ENCODE measurements around the gene CPXM1.
A peak's percentile ranks its signal among the peaks of the same experiment; 100 is the strongest.

Gene CPXM1

DNA sequence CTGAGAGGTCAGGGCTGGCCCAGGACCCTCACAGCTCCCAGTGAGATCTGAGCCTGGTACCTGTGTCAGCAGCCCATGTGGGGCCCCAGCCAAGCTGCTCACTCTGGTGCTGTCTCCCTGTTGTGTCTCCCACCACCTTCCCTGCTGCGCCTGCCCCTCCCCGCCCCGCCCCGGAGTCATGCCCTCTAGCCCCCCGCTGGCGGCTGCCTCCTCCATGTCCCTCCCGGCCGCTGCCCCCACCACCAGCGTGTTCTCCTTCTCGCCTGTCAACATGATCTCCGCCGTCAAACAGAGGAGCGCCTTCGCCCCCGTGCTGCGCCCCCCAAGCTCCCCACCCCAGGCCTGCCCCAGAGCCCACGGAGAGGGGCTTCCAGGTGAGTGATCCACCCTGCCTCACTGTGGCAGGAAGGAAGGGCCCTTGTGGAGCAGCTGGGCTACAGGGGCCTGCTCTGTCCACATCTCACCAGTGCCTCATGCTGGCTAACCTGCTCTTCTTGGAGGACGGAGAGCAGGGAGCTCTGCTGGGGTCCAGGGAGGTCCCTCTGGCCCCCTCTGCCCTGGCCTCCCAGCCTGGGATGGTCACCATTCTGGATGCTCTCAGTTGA, 44.9 kb downstream of the CPXM1 start:
- 85 to 87% methylated on average over 18 of the region's 18 CpGs for WGBS, 2 experiments
- Histone ChIP-seq H3K27me3 (ENCODE audit: control insufficient read depth, insufficient read depth, low read length, poor library complexity, severe bottlenecking) (peaks cover 40% of the 10 kb centered on the region), H3K4me1 (ENCODE audit: control insufficient read depth, insufficient read depth, low read length) (peaks cover 23% of the 10 kb centered on the region), H3K36me3 (ENCODE audit: control insufficient read depth, insufficient read depth, low read length) (no peaks in the 10 kb centered on the region), H3K4me3 (ENCODE audit: insufficient read depth, low read depth, low read length) (no peak overlapping the region), H3K9me3 (ENCODE audit: control insufficient read depth, low read length) (no peaks in the 10 kb centered on the region), H3K27ac (ENCODE audit: insufficient read depth, low read depth, low read length, poor library complexity, severe bottlenecking) (no peak overlapping the region)

DNA sequence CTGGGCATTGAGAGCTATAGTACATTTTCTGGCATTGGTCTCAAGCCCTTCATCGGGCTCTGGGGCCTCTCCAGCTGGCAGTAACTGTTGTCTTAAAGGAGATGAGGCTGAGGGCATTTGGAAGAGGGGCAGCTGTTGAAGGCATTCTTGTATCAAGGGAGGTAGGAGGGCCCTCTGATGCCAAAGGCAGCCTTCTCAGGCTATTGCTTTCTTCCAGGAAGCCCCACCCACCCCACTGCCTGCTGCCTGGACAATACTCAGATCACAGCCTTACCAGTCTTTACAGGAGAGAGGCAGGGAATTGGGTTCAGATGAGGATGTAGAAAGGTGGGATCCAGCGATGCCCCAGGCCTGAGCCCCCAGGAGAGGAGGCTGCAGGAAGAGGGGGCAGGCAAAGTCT, 46.0 kb downstream of the CPXM1 start:
- Histone ChIP-seq H3K4me1 (ENCODE audit: control insufficient read depth, insufficient read depth, low read length) (peaks cover 21% of the 10 kb centered on the region), H3K27me3 (ENCODE audit: control insufficient read depth, insufficient read depth, low read length, poor library complexity, severe bottlenecking) (peaks cover 51% of the 10 kb centered on the region), H3K27ac (ENCODE audit: insufficient read depth, low read depth, low read length, poor library complexity, severe bottlenecking) (no peak overlapping the region), H3K4me3 (ENCODE audit: insufficient read depth, low read depth, low read length) (no peak overlapping the region), H3K9me3 (ENCODE audit: control insufficient read depth, low read length) (no peaks in the 10 kb centered on the region), H3K36me3 (ENCODE audit: control insufficient read depth, insufficient read depth, low read length) (no peaks in the 10 kb centered on the region)
- 79 to 81% methylated on average over 2 of the region's 2 CpGs for WGBS, 2 experiments

GRCh38 chr20:2753461-2754040, 46.9 kb downstream of the CPXM1 start:
- H3K27ac ChIP-seq (ENCODE audit: insufficient read depth, low read depth, low read length, poor library complexity, severe bottlenecking), result no peak overlapping the region
- no peak overlapping the region for H3K4me3 ChIP-seq (ENCODE audit: insufficient read depth, low read depth, low read length)
- H3K27me3 ChIP-seq (ENCODE audit: control insufficient read depth, insufficient read depth, low read length, poor library complexity, severe bottlenecking), result peaks cover 60% of the 10 kb centered on the region
- no peaks in the 10 kb centered on the region for H3K9me3 ChIP-seq (ENCODE audit: control insufficient read depth, low read length)
- H3K36me3 ChIP-seq (ENCODE audit: control insufficient read depth, insufficient read depth, low read length), result no peaks in the 10 kb centered on the region
- H3K4me1 ChIP-seq (ENCODE audit: control insufficient read depth, insufficient read depth, low read length), result peaks cover 27% of the 10 kb centered on the region
- WGBS, 2 experiments, result 84 to 89% methylated on average over 6 of the region's 6 CpGs

DNA sequence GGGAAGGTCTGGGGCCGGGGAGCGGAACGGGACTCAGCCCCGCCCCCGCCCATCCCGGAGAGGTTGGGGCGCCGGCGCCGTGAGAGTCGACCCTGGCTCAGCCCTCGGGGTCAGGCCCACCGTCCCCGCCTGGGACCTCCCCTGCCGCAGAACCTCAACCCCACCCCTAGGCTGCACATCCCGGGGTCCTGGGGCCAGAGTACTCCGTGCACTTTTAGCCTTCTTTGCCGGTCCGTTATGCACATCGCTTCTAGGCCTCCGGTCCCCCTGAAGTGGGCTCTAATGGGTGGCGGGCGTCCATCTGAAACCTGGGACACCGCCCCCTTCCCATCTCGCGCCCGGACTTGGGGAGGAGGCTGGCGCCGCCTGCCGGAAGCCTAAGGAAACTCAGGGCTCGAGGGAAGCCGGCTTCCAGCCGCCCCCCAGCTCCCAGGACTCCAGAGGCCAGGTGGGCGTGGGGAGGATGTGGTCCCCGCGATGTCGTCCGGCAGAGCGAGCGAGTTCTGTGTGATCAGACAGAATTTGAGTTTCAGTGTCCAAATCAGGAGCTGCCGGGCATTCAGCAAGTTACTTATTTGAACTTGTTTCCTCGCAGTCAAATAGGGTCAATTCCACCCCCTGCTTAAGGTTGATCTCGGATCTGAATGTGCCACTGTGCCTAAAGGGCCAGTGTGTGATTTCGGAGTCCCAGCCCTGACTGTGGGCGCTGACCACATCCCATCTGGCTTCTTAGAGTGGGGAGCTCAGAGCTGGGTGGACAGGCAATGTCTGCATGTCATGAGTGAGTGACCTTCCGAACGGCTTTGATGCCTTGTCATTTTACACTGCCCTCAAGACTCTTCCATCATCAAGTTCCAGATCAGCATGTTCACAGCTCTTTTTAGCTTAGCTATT, 47.6 kb downstream of the CPXM1 start:
- Histone ChIP-seq H3K36me3 (ENCODE audit: control insufficient read depth, insufficient read depth, low read length) (no peaks in the 10 kb centered on the region), H3K27ac (ENCODE audit: insufficient read depth, low read depth, low read length, poor library complexity, severe bottlenecking) (no peak overlapping the region), H3K27me3 (ENCODE audit: control insufficient read depth, insufficient read depth, low read length, poor library complexity, severe bottlenecking) (peaks cover 67% of the 10 kb centered on the region), H3K4me3 (ENCODE audit: insufficient read depth, low read depth, low read length) (peak overlapping the region; percentile 36), H3K4me1 (ENCODE audit: control insufficient read depth, insufficient read depth, low read length) (peaks cover 30% of the 10 kb centered on the region), H3K9me3 (ENCODE audit: control insufficient read depth, low read length) (no peaks in the 10 kb centered on the region)
- WGBS, 2 experiments, result 9% methylated on average over 47 of the region's 47 CpGs

DNA sequence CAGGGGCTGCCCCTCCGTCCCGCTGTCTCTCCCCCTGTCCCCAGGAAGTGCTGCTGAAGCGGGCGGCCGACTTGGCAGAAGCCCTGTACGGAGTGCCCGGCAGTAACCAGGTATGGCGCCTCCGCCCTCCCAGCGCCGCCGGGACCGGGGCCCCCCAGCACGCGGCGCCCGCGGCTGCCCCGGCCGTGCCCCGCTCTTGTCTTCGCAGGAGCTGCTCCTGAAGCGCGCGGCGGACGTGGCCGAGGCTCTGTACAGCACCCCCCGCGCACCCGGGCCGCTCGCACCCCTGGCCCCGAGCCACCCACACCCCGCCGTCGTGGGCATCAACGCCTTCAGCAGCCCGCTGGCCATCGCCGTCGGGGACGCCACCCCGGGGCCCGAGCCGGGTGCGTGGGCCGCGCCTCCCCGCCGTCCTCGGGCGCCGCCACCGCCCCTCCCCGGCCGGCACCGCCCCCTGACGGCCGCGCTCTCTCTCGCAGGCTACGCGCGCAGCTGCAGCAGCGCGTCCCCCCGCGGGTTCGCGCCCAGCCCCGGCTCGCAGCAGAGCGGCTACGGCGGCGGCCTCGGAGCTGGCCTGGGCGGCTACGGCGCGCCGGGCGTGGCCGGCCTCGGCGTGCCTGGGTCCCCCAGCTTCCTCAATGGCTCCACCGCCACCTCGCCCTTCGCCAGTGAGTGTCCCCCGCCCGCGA, 48.4 kb downstream of the CPXM1 start:
- H3K4me3 ChIP-seq (ENCODE audit: insufficient read depth, low read depth, low read length), result peak overlapping the region; percentile 36
- H3K27me3 ChIP-seq (ENCODE audit: control insufficient read depth, insufficient read depth, low read length, poor library complexity, severe bottlenecking), result peaks cover 75% of the 10 kb centered on the region
- WGBS, 2 experiments, result 1% methylated on average over 93 of the region's 93 CpGs
- no peak overlapping the region for H3K27ac ChIP-seq (ENCODE audit: insufficient read depth, low read depth, low read length, poor library complexity, severe bottlenecking)
- H3K4me1 ChIP-seq (ENCODE audit: control insufficient read depth, insufficient read depth, low read length), result peaks cover 30% of the 10 kb centered on the region
- no peaks in the 10 kb centered on the region for H3K36me3 ChIP-seq (ENCODE audit: control insufficient read depth, insufficient read depth, low read length)
- H3K9me3 ChIP-seq (ENCODE audit: control insufficient read depth, low read length), result no peaks in the 10 kb centered on the region

DNA sequence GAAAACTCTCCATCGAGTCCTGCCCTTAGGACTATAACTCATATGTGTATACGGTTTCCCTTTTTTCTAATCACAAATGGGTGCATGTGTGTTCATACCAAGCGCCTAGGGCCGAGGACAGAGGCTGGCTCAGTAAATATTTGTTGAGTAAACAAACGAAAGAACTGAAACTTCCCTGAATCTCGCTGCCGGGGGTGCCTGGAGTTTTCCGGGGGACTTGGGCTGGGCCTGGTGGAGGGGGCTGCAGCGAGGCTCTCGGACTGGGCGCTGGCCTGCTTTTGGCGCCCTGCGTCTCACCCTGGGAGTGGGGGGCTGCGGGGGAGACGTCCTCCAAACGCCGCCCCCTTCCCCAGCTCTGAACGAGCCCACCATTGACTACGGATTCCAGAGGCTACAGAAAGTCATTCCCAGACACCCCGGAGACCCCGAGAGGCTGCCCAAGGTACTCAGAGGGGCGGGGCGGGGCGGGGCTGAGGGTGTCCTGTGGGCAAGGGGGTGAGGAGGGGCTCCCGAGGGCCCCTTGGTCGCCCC, 49.0 kb downstream of the CPXM1 start:
- no peaks in the 10 kb centered on the region for H3K9me3 ChIP-seq (ENCODE audit: control insufficient read depth, low read length)
- peaks cover 30% of the 10 kb centered on the region for H3K4me1 ChIP-seq (ENCODE audit: control insufficient read depth, insufficient read depth, low read length)
- 1 to 3% methylated on average over 26 of the region's 26 CpGs for WGBS, 2 experiments
- no peak overlapping the region for H3K4me3 ChIP-seq (ENCODE audit: insufficient read depth, low read depth, low read length)
- H3K36me3 ChIP-seq (ENCODE audit: control insufficient read depth, insufficient read depth, low read length), result no peaks in the 10 kb centered on the region
- H3K27me3 ChIP-seq (ENCODE audit: control insufficient read depth, insufficient read depth, low read length, poor library complexity, severe bottlenecking), result peaks cover 81% of the 10 kb centered on the region
- H3K27ac ChIP-seq (ENCODE audit: insufficient read depth, low read depth, low read length, poor library complexity, severe bottlenecking), result no peak overlapping the region

- H3K27me3 ChIP-seq (ENCODE audit: control insufficient read depth, insufficient read depth, low read length, poor library complexity, severe bottlenecking), result peaks cover 88% of the 10 kb centered on the region
- no peaks in the 10 kb centered on the region for H3K36me3 ChIP-seq (ENCODE audit: control insufficient read depth, insufficient read depth, low read length)
- H3K4me3 ChIP-seq (ENCODE audit: insufficient read depth, low read depth, low read length), result no peak overlapping the region
- H3K9me3 ChIP-seq (ENCODE audit: control insufficient read depth, low read length), result no peaks in the 10 kb centered on the region
- H3K27ac ChIP-seq (ENCODE audit: insufficient read depth, low read depth, low read length, poor library complexity, severe bottlenecking), result no peak overlapping the region
- peaks cover 29% of the 10 kb centered on the region for H3K4me1 ChIP-seq (ENCODE audit: control insufficient read depth, insufficient read depth, low read length)
- 1 to 2% methylated on average over 34 of the region's 34 CpGs for WGBS, 2 experiments
Observed at GRCh38 chr20:2750491-2751251, 49.8 kb downstream of the CPXM1 start.

GRCh38 chr20:2749951-2750490, 50.4 kb downstream of the CPXM1 start:
- H3K4me1 ChIP-seq (ENCODE audit: control insufficient read depth, insufficient read depth, low read length), result peaks cover 23% of the 10 kb centered on the region
- no peak overlapping the region for H3K4me3 ChIP-seq (ENCODE audit: insufficient read depth, low read depth, low read length)
- peaks cover 95% of the 10 kb centered on the region for H3K27me3 ChIP-seq (ENCODE audit: control insufficient read depth, insufficient read depth, low read length, poor library complexity, severe bottlenecking)
- WGBS, 2 experiments, result 3 to 4% methylated on average over 30 of the region's 30 CpGs
- no peaks in the 10 kb centered on the region for H3K9me3 ChIP-seq (ENCODE audit: control insufficient read depth, low read length)
- no peak overlapping the region for H3K27ac ChIP-seq (ENCODE audit: insufficient read depth, low read depth, low read length, poor library complexity, severe bottlenecking)
- H3K36me3 ChIP-seq (ENCODE audit: control insufficient read depth, insufficient read depth, low read length), result no peaks in the 10 kb centered on the region

GRCh38 chr20:2749343-2749950, 51.0 kb downstream of the CPXM1 start:
- H3K4me3 ChIP-seq (ENCODE audit: insufficient read depth, low read depth, low read length), result no peak overlapping the region
- WGBS, 2 experiments, result 10% methylated on average over 49 of the region's 49 CpGs
- H3K9me3 ChIP-seq (ENCODE audit: control insufficient read depth, low read length), result no peaks in the 10 kb centered on the region
- no peak overlapping the region for H3K27ac ChIP-seq (ENCODE audit: insufficient read depth, low read depth, low read length, poor library complexity, severe bottlenecking)
- H3K4me1 ChIP-seq (ENCODE audit: control insufficient read depth, insufficient read depth, low read length), result peaks cover 18% of the 10 kb centered on the region
- no peaks in the 10 kb centered on the region for H3K36me3 ChIP-seq (ENCODE audit: control insufficient read depth, insufficient read depth, low read length)
- peaks cover 94% of the 10 kb centered on the region for H3K27me3 ChIP-seq (ENCODE audit: control insufficient read depth, insufficient read depth, low read length, poor library complexity, severe bottlenecking)
